ENCODE data around the gene PRKAB2.
A peak's percentile ranks its signal among the peaks of the same experiment; 100 is the strongest.

Gene PRKAB2, protein sequence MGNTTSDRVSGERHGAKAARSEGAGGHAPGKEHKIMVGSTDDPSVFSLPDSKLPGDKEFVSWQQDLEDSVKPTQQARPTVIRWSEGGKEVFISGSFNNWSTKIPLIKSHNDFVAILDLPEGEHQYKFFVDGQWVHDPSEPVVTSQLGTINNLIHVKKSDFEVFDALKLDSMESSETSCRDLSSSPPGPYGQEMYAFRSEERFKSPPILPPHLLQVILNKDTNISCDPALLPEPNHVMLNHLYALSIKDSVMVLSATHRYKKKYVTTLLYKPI

DNA sequence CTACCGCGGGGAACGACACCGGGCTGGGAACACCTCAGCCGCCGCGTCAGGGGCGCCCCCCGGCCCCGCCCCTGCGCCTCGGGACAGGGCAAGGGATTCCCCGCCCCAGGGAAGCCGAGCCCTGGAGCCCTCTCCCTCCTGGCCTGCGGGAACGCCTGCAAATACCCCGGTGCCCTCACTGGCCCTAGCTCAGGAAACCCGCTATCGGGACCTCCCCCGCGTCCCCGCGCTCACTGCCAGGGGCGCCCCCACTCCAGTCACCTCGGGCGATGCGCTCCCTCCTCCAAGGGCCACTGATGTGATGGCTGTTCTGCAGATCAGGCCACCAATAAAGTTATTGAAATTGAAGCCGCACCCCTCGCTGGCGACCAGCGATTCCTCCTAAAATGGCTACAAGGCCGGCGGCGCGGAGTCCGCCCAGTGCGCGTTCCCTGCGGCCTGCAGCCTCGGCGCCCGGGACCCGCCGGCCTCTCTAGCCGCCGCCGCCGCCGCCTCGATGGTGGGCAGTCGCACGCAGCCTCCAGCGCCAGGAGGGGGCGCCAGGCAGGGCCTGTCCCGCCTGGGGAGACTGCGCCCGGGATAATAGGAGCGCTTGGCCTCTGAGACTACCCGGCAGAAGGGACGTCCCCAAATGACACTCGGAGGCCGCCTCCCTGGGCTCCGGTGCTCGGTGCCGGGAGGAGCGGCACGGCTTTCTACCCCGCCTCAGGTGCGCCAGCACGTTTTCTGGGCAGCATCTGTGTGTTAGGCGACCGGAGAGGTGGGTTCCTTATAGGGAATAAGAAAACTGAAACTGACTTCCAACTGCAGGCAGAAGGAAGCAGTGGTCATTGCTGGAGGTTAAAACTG is at the start of gene PRKAB2:
PRKAB2 (minus strand) TSS at position 303 of the 849 bp plus-strand sequence. CDS start 326 bp downstream, outside the sequence.
- H3K9ac ChIP-seq (ENCODE audit: insufficient read length, low read depth) = peak within 1 kb of the TSS; percentile 95
- DNase-seq (ENCODE audit: low read depth, low spot score) = peak; percentile 97
- peaks cover 37% of the 10 kb centered on the region for H3K36me3 ChIP-seq (ENCODE audit: insufficient read depth, insufficient read length, low read length)
- TF ChIP-seq YY1 (IDR thresholded peaks at IDR 0.05; ENCODE audit: insufficient read depth, insufficient read length) = peak; percentile 66
- no peak for TF ChIP-seq ZNF274 (IDR thresholded peaks at IDR 0.05; ENCODE audit: low read depth, low read length)
- TF ChIP-seq SUZ12 (IDR thresholded peaks at IDR 0.05; ENCODE audit: extremely low read depth, insufficient read depth, insufficient read length) = no peak
- H3K4me1 ChIP-seq (ENCODE audit: insufficient read depth, insufficient read length) = peaks cover 3% of the 10 kb centered on the region
- no peaks in the 10 kb centered on the region for H3K9me3 ChIP-seq (ENCODE audit: insufficient read depth, low read length)
- H3K4me3 ChIP-seq (ENCODE audit: insufficient read length, low read depth) = peak within 1 kb of the TSS; percentile 98
- H3K27me3 ChIP-seq (ENCODE audit: insufficient read depth, insufficient read length) = no peaks in the 10 kb centered on the region

DNA sequence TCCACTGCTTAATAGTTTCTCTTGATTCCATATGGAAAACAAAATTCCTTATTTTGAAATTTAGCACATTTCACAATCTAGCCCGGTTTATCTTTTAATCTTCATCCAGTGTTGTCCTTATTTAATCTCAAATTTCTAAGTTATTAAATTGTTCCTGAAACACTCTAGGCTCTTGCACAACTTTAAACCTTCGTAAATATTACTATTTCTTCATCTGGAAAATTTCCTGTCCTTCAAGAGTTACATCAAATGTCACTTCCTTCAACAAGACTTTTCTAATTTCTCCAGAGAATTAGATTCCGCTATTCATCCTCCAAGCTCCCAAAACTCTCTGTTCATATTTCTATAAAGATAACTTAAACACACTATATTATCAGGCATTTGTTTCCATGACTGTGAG is 46.3 kb upstream of the PRKAB2 start:
- no peaks in the 10 kb centered on the region for H3K27me3 ChIP-seq (ENCODE audit: insufficient read depth, insufficient read length)
- H3K4me1 ChIP-seq (ENCODE audit: insufficient read depth, insufficient read length) = no peaks in the 10 kb centered on the region
- TF ChIP-seq SUZ12 (IDR thresholded peaks at IDR 0.05; ENCODE audit: extremely low read depth, insufficient read depth, insufficient read length) (no peak), YY1 (IDR thresholded peaks at IDR 0.05; ENCODE audit: insufficient read depth, insufficient read length) (no peak), ZNF274 (IDR thresholded peaks at IDR 0.05; ENCODE audit: low read depth, low read length) (no peak)
- no peak overlapping the region for H3K9ac ChIP-seq (ENCODE audit: insufficient read length, low read depth)
- no peaks in the 10 kb centered on the region for H3K9me3 ChIP-seq (ENCODE audit: insufficient read depth, low read length)
- DNase-seq (ENCODE audit: low read depth, low spot score) = no peak
- no peak overlapping the region for H3K4me3 ChIP-seq (ENCODE audit: insufficient read length, low read depth)
- no peaks in the 10 kb centered on the region for H3K36me3 ChIP-seq (ENCODE audit: insufficient read depth, insufficient read length, low read length)

DNA sequence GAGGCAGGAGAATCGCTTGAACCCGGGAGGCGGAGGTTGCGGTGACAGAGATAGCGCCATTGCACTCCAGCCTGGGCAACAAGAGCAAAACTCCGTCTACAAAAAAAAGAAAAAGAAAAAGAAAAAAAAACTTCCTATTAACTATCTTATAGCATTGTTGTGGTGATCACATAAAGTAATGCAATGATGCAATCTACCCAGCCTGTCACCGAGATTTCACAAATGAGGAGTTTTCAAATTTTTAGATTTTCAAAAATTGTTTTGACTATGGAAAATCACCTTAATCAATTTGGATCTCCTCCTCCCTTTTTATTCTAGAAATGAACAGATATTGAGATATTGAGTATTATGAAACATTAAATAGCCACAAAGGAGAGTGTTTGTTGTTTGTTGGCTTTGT is 44.9 kb upstream of the PRKAB2 start:
- H3K4me1 ChIP-seq (ENCODE audit: insufficient read depth, insufficient read length) = no peaks in the 10 kb centered on the region
- no peaks in the 10 kb centered on the region for H3K27me3 ChIP-seq (ENCODE audit: insufficient read depth, insufficient read length)
- no peak overlapping the region for H3K4me3 ChIP-seq (ENCODE audit: insufficient read length, low read depth)
- no peak for DNase-seq (ENCODE audit: low read depth, low spot score)
- no peaks in the 10 kb centered on the region for H3K36me3 ChIP-seq (ENCODE audit: insufficient read depth, insufficient read length, low read length)
- H3K9me3 ChIP-seq (ENCODE audit: insufficient read depth, low read length) = no peaks in the 10 kb centered on the region
- H3K9ac ChIP-seq (ENCODE audit: insufficient read length, low read depth) = no peak overlapping the region
- TF ChIP-seq SUZ12 (IDR thresholded peaks at IDR 0.05; ENCODE audit: extremely low read depth, insufficient read depth, insufficient read length) (no peak), ZNF274 (IDR thresholded peaks at IDR 0.05; ENCODE audit: low read depth, low read length) (no peak), YY1 (IDR thresholded peaks at IDR 0.05; ENCODE audit: insufficient read depth, insufficient read length) (no peak)

DNA sequence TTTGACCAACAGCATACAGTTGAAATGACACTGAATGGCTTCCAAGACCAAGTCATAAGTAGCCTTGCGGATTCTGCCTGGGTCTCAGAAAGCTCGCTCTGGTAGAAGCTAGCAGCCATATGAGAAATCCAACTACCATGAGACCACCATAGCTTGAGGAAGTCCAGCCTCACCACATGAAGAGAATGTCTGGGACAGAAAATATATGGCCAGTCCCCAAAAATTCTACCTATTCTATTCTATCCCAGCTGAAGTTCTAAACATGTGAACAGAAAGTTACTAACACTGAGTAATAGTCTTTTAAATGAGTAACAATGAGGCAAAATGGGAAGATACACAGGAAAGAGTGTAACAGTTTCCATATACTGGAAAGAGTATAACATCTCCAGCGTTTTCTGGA is 43.9 kb upstream of the PRKAB2 start:
- Histone ChIP-seq H3K9ac (ENCODE audit: insufficient read length, low read depth) (no peak overlapping the region), H3K36me3 (ENCODE audit: insufficient read depth, insufficient read length, low read length) (no peaks in the 10 kb centered on the region), H3K9me3 (ENCODE audit: insufficient read depth, low read length) (no peaks in the 10 kb centered on the region), H3K4me1 (ENCODE audit: insufficient read depth, insufficient read length) (no peaks in the 10 kb centered on the region), H3K27me3 (ENCODE audit: insufficient read depth, insufficient read length) (no peaks in the 10 kb centered on the region), H3K4me3 (ENCODE audit: insufficient read length, low read depth) (no peak overlapping the region)
- DNase-seq (ENCODE audit: low read depth, low spot score) = no peak
- TF ChIP-seq ZNF274 (IDR thresholded peaks at IDR 0.05; ENCODE audit: low read depth, low read length) = no peak
- no peak for TF ChIP-seq SUZ12 (IDR thresholded peaks at IDR 0.05; ENCODE audit: extremely low read depth, insufficient read depth, insufficient read length)
- TF ChIP-seq YY1 (IDR thresholded peaks at IDR 0.05; ENCODE audit: insufficient read depth, insufficient read length) = no peak

DNA sequence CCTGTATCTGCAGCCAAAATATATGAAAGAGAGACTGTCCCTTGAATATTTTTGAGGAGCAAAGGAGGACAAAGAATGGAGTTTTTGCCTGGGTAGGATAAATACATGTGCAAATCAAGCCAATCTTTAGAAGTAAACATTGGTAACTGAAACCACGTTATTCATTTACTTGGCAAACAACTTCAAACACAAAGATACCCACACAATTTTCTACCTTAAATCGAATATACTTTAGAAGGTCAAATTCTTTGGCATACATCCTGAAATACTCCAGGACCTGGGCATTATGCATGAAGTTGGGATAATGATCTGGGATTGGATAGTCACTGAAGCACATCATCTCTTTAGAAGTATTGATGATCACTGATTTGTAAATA is 43.3 kb upstream of the PRKAB2 start:
- Histone ChIP-seq H3K9me3 (ENCODE audit: insufficient read depth, low read length) (no peaks in the 10 kb centered on the region), H3K4me1 (ENCODE audit: insufficient read depth, insufficient read length) (no peaks in the 10 kb centered on the region), H3K4me3 (ENCODE audit: insufficient read length, low read depth) (no peak overlapping the region), H3K27me3 (ENCODE audit: insufficient read depth, insufficient read length) (no peaks in the 10 kb centered on the region), H3K9ac (ENCODE audit: insufficient read length, low read depth) (no peak overlapping the region), H3K36me3 (ENCODE audit: insufficient read depth, insufficient read length, low read length) (no peaks in the 10 kb centered on the region)
- TF ChIP-seq YY1 (IDR thresholded peaks at IDR 0.05; ENCODE audit: insufficient read depth, insufficient read length) = no peak
- TF ChIP-seq ZNF274 (IDR thresholded peaks at IDR 0.05; ENCODE audit: low read depth, low read length) = no peak
- no peak for TF ChIP-seq SUZ12 (IDR thresholded peaks at IDR 0.05; ENCODE audit: extremely low read depth, insufficient read depth, insufficient read length)
- no peak for DNase-seq (ENCODE audit: low read depth, low spot score)

DNA sequence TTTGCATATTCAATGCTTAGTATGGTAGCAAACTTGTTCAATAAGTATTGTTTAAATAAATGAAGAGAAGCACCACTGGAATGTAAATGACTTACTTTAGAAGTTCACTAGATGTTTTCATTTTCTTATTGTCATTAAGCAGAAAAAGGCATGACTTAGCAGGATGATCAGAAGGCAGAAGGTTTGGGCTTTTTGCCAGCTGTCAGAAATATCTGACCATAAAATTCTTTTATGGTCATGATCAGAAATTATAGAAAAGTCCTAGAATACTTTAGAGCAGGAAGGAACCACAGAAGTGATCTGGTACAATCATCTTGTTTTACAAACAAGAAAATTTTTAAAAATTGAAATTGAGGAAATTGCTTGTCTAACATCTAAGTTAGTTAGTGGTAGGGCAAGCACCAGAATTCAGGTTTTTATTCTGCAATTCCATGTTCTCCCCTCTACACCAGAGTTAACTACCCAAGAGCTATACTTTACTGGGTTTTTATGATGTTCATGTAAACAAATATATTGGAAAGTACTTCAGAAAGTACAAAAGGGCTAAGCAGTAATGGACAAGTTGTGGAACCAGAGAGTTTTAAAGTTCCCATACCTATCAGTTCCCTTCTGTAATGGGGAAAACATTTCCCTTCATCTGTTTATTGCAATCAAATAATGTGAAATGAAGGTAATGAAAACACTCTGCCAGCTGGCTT is 42.7 kb upstream of the PRKAB2 start:
- H3K9ac ChIP-seq (ENCODE audit: insufficient read length, low read depth) = no peak overlapping the region
- H3K36me3 ChIP-seq (ENCODE audit: insufficient read depth, insufficient read length, low read length) = no peaks in the 10 kb centered on the region
- H3K4me3 ChIP-seq (ENCODE audit: insufficient read length, low read depth) = no peak overlapping the region
- no peak for DNase-seq (ENCODE audit: low read depth, low spot score)
- H3K9me3 ChIP-seq (ENCODE audit: insufficient read depth, low read length) = no peaks in the 10 kb centered on the region
- no peaks in the 10 kb centered on the region for H3K27me3 ChIP-seq (ENCODE audit: insufficient read depth, insufficient read length)
- TF ChIP-seq SUZ12 (IDR thresholded peaks at IDR 0.05; ENCODE audit: extremely low read depth, insufficient read depth, insufficient read length) = no peak
- TF ChIP-seq YY1 (IDR thresholded peaks at IDR 0.05; ENCODE audit: insufficient read depth, insufficient read length) = no peak
- TF ChIP-seq ZNF274 (IDR thresholded peaks at IDR 0.05; ENCODE audit: low read depth, low read length) = no peak
- H3K4me1 ChIP-seq (ENCODE audit: insufficient read depth, insufficient read length) = no peaks in the 10 kb centered on the region

DNA sequence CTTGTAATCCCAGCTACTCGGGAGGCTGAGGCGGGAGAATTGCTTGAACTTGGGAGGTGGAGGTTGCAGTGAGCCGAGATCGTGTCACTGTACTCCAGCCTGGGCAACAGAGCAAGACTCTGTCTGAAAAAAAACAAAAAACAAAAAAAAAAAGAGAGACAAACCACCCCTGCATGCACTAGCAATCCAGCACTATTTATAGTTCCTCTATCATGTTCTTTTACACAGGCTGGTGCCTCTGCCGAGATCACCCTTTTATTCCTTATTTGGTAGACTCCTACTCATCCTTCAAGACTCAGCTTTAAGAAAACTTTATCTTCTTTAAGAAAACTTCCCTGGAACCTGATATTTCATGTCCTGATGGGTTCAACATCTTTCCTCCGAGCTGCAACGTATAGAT is 42.1 kb upstream of the PRKAB2 start:
- Histone ChIP-seq H3K4me1 (ENCODE audit: insufficient read depth, insufficient read length) (no peaks in the 10 kb centered on the region), H3K9ac (ENCODE audit: insufficient read length, low read depth) (no peak overlapping the region), H3K4me3 (ENCODE audit: insufficient read length, low read depth) (no peak overlapping the region), H3K27me3 (ENCODE audit: insufficient read depth, insufficient read length) (no peaks in the 10 kb centered on the region), H3K36me3 (ENCODE audit: insufficient read depth, insufficient read length, low read length) (no peaks in the 10 kb centered on the region), H3K9me3 (ENCODE audit: insufficient read depth, low read length) (no peaks in the 10 kb centered on the region)
- DNase-seq (ENCODE audit: low read depth, low spot score) = no peak
- no peak for TF ChIP-seq YY1 (IDR thresholded peaks at IDR 0.05; ENCODE audit: insufficient read depth, insufficient read length)
- TF ChIP-seq ZNF274 (IDR thresholded peaks at IDR 0.05; ENCODE audit: low read depth, low read length) = no peak
- TF ChIP-seq SUZ12 (IDR thresholded peaks at IDR 0.05; ENCODE audit: extremely low read depth, insufficient read depth, insufficient read length) = no peak

Measured in NT2/D1 (cell line).